ENCODE measurements around the gene UACA.

DNA sequence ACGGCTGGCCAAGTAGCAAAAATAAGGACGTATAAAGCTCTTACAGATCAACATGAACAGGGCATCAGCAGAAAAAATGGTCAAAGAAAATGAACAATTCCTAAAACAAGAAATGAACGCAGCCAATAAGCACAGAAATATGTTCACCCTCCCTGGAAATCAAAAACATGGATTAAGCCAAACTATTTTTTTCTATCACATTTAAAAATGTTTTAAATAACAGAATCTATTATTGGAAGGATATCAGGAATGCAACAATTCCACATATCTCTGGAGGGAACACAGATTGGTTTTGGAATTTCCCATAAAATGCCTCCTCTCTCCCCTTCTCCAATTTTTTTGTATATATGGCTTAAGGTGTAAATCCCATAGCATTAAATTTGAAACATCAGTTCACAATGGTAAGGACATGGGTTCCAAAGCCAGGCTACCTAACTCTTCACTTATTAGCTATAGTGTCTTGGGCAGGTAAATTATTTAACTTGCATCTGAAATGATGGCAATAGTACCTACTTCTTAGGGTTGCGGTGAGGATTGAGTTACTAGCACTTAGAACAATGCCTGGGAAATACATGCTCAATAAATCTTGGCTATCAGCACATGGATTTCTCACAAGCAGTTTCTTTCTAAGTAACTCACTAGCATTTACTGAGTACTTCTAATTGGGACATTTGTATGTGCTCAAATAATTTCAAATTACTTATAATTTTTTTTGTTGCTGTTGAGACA, 10.1 kb downstream of the UACA start:
- TF ChIP-seq CTCF (IDR thresholded peaks at IDR 0.05; ENCODE audit: low read depth, low read length) (no peak), MYC (IDR thresholded peaks at IDR 0.05; ENCODE audit: low read depth, low read length) (no peak), POLR2A (IDR thresholded peaks at IDR 0.05; ENCODE audit: extremely low read depth, insufficient read length) (no peak)
- TF ChIP-seq, protein P1, sequence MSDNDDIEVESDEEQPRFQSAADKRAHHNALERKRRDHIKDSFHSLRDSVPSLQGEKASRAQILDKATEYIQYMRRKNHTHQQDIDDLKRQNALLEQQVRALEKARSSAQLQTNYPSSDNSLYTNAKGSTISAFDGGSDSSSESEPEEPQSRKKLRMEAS (IDR thresholded peaks at IDR 0.05; ENCODE audit: low read depth, low read length), result no peak

Data from NB4 (cell line).